OCI-LY7 (cell line): Measurements from ENCODE around the gene LRTM1. TPM values are rescaled to one million over a fixed set of nuclear protein-coding genes. Genes with fewer than 3 reads are reported as not detected.

Experiments used
- BruUV-seq: library from RNA; stranded (reverse); fragments of 400-500 nt; replicated peaks from 2 replicates; lab custom pipeline; 2021; lab: Mats Ljungman, UMichigan
- CTCF ChIA-PET: fragments of 300-600 bp; sonication (Branson Sonifier 250); formaldehyde crosslinking; loops from one replicate; lab custom pipeline; 2022; ENCODE audit warnings: antibody characterized with exemption; ENCODE audit not compliant: unreplicated experiment; lab: Charles Lee
- POLR2A ChIA-PET: fragments of 300-600 bp; sonication (Branson Sonifier 250); formaldehyde crosslinking; loops from one replicate; lab custom pipeline; 2022; ENCODE audit warnings: antibody characterized with exemption; lab: Charles Lee
- DNase-seq: peaks from one replicate; pipeline ENCODE4 v3.0.0-alpha.2; 2015; ENCODE audit warnings: low spot score
- H2AFZ ChIP-seq: fragments of 200-600 bp; sonication (generic), shearing (Covaris generic); 2 replicates; pipeline ENCODE4 v1.6.1; 2014; ENCODE audit warnings: mild to moderate bottlenecking, antibody characterized with exemption, low read length, moderate library complexity
- H3K27ac ChIP-seq: fragments of 200-600 bp; sonication (generic); 2 replicates; pipeline ENCODE4 v1.5.1; 2014; ENCODE audit warnings: mixed run types, low read depth, mild to moderate bottlenecking, moderate library complexity, low read length, inconsistent platforms; ENCODE audit not compliant: poor library complexity, severe bottlenecking
- H3K36me3 ChIP-seq: fragments of 200-600 bp; sonication (generic); 2 replicates; pipeline ENCODE4 v1.6.1; 2014; ENCODE audit warnings: mild to moderate bottlenecking, antibody characterized with exemption, low read length, moderate library complexity, mixed read lengths; ENCODE audit not compliant: insufficient read depth
- H3K4me1 ChIP-seq: fragments of 200-600 bp; sonication (generic); 2 replicates; pipeline ENCODE4 v1.5.1; 2014; ENCODE audit warnings: mild to moderate bottlenecking, low read length; ENCODE audit not compliant: insufficient read depth, poor library complexity, severe bottlenecking
- H3K4me2 ChIP-seq: fragments of 200-600 bp; sonication (generic); 2 replicates; pipeline ENCODE4 v1.6.1; 2014; ENCODE audit warnings: mild to moderate bottlenecking, low read length
- H3K4me3 ChIP-seq: fragments of 200-600 bp; sonication (generic); 2 replicates; pipeline ENCODE4 v1.5.1; 2014; ENCODE audit warnings: mild to moderate bottlenecking, low read depth, low read length; ENCODE audit not compliant: poor library complexity, severe bottlenecking
- H3K79me2 ChIP-seq: fragments of 200-600 bp; sonication (generic); 2 replicates; pipeline ENCODE4 v1.6.1; 2016; ENCODE audit warnings: low read depth, mild to moderate bottlenecking, low read length, moderate library complexity, mixed read lengths; ENCODE audit not compliant: insufficient read depth
- H3K9me2 ChIP-seq: fragments of 200-600 bp; sonication (generic); 2 replicates; pipeline ENCODE4 v1.6.1; 2016; ENCODE audit warnings: mild to moderate bottlenecking, low read length, mixed read lengths; ENCODE audit not compliant: insufficient read depth
- H3K9me3 ChIP-seq: fragments of 200-600 bp; sonication (generic); 2 replicates; pipeline ENCODE4 v1.6.1; 2014; ENCODE audit warnings: mild to moderate bottlenecking, mixed run types, low read length, mixed read lengths
- H4K20me1 ChIP-seq: fragments of 200-600 bp; sonication (generic); 2 replicates; pipeline ENCODE4 v1.6.1; 2014; ENCODE audit warnings: mild to moderate bottlenecking, antibody characterized with exemption, low read length, moderate library complexity, mixed read lengths; ENCODE audit not compliant: insufficient read depth
- CTCF ChIP-seq: fragments of 200-600 bp; sonication (generic); conservative IDR thresholded peaks from 2 replicates; pipeline ENCODE4 v1.5.1; 2014; ENCODE audit warnings: mild to moderate bottlenecking, antibody characterized with exemption, low read length, moderate library complexity, mixed read lengths
- EZH2phosphoT487 ChIP-seq: fragments of 200-600 bp; sonication (generic); IDR thresholded peaks from 2 replicates; pipeline ENCODE4 v1.6.1; 2018; ENCODE audit warnings: low read depth, borderline replicate concordance, mild to moderate bottlenecking, mixed run types, antibody characterized with exemption, low read length, moderate library complexity, mixed read lengths
- intact Hi-C: fragments of 100-400 bp; cut with micrococcal nuclease; formaldehyde crosslinking; loops from one replicate; pipeline ENCODE4 v1.10.0; 2022; ENCODE audit not compliant: unreplicated experiment
- total RNA-seq, 2 experiments: library from RNA; depleted of rRNA in 1 of 2; stranded (reverse); fragments of >200 nt in 1 of 2; shearing (Covaris generic) in 1 of 2; gene quantifications; 2 replicates each; pipeline ENCODE4 v1.2.3, GENCODE V29; 2014 to 2022

Gene LRTM1
- total RNA-seq, 2 experiments from 2014 or later = not detected

- Histone ChIP-seq H3K79me2 (no peaks in the 10 kb centered on the region), H3K36me3 (no peaks in the 10 kb centered on the region), H3K9me2 (no peaks in the 10 kb centered on the region), H2AFZ (no peak overlapping the region), H3K4me2 (no peak overlapping the region), H3K9me3 (no peaks in the 10 kb centered on the region), H4K20me1 (no peaks in the 10 kb centered on the region), H3K4me1 (no peaks in the 10 kb centered on the region), H3K27ac (no peak overlapping the region), H3K4me3 (no peak overlapping the region)
- CTCF ChIA-PET = no interaction called here
- TF ChIP-seq CTCF (no peak), EZH2phosphoT487 (no peak)
- BruUV-seq = no TSS peak
- intact Hi-C loops = no loop called here
- DNase-seq = no peak
- POLR2A ChIA-PET = no interaction called here
These were observed 26.8 kb downstream of the LRTM1 start for GRCh38 chr3:54900838-54901591.

GRCh38 chr3:54899273-54899672 lies 28.6 kb downstream of the LRTM1 start:
- no peak for TF ChIP-seq CTCF
- TF ChIP-seq EZH2phosphoT487 = no peak
- Histone ChIP-seq H2AFZ (no peak overlapping the region), H3K9me3 (no peaks in the 10 kb centered on the region), H3K9me2 (no peaks in the 10 kb centered on the region), H3K4me2 (no peak overlapping the region), H3K4me3 (no peak overlapping the region), H3K79me2 (no peaks in the 10 kb centered on the region), H3K27ac (no peak overlapping the region), H4K20me1 (no peaks in the 10 kb centered on the region), H3K4me1 (no peaks in the 10 kb centered on the region), H3K36me3 (no peaks in the 10 kb centered on the region)
- intact Hi-C loops = no loop called here
- no peak for DNase-seq
- ChIA-PET POLR2A (no interaction called here), CTCF (no interaction called here)
- BruUV-seq = no TSS peak

- Histone ChIP-seq H3K36me3 (no peaks in the 10 kb centered on the region), H4K20me1 (no peaks in the 10 kb centered on the region), H3K4me3 (no peak overlapping the region), H3K9me2 (no peaks in the 10 kb centered on the region), H3K4me1 (no peaks in the 10 kb centered on the region), H3K9me3 (no peaks in the 10 kb centered on the region), H3K79me2 (no peaks in the 10 kb centered on the region), H3K27ac (no peak overlapping the region), H2AFZ (no peak overlapping the region), H3K4me2 (no peak overlapping the region)
- no TSS peak for BruUV-seq
- POLR2A ChIA-PET = interaction anchor here (0.7 kb wide), 1 partner anchor 1217 kb away, joined by 3 read pairs; no protein-coding TSS in a partner anchor
- CTCF ChIA-PET = no interaction called here
- no peak for TF ChIP-seq CTCF
- no peak for TF ChIP-seq EZH2phosphoT487
- intact Hi-C loops = no loop called here
- DNase-seq = no peak
These were observed 30.7 kb downstream of the LRTM1 start for GRCh38 chr3:54897028-54897711.
